NCI-H2107 treated with DMSO at 0.1 percent for 48 hours (cell line): ENCODE data around the gene SPTB.
A peak's percentile ranks its signal among the peaks of the same experiment; 100 is the strongest.

Experiments
- DNase-seq: peaks from one replicate; lab custom pipeline; 2025; ENCODE audit not compliant: unreplicated experiment; lab: John Stamatoyannopoulos, UW

The SPTB gene

DNA sequence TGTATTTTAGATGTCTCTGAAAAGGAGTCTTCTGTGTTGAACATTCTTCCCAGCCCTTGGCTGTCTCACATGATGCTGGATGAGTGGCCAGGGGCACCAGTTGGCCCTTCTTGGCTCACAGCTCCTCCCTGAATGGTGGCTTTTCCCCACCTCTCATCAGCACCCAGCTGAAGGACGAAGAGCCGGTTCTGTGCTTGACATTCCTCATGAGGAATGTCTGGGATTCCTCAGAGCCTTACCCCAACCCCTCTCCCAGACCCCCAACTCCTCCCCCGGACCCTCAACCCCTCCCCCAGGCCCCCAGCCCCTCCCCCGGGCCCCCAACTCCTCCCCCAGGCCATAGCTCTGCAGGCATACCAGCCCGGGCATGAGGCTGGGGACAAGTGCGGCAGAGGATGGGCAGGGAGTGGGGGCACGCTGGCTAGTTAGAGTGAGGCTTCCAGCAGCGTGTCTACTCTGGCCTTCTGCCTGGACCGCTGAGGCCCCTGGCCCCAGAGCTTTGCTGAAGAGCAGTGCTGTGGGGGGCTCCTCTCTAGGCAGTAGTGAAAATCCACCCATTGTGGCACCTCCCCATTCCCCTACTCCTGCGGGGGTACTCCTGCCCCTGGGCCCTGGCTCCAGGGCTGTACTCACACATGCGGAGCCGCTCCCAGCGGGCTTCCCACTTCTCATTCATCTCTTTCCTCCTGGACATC lies 111.2 kb downstream of the SPTB start:
- no peak for DNase-seq

DNA sequence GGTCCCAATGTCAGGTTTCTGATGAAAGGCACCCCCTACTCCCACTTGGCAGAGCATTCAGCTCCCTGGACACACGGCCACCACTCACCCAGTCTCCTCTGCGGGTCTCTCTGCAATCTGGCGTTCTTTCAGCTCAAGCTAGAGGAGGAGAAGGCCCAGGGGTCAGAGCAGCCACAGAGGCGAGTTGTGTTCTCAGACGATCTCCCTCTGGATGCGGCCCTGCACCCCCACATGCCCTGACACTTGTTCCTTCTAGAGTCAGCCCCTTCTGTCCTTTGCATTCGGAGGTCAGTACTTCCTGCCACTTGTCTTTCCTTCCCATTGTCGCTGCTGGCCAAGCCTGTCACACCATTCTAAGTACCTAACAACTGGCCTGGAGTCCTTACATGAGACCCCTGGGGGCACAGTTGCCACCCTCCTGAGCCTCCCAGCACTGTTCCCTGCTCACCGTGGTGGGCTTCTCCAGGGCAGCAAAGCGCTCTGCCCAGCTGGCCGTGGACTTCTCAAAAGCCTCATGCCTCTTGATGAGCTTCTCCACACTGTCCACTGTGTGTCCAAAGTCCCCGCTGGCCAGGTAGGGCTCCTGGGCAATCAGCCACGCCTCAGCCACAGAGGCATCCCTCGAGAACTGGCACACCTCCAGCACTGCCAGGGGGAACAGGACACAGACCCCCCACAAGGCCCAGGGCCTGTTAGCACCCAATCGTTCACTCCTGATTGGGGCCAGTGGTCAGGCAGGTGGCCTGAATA lies 112.3 kb downstream of the SPTB start:
- no peak for DNase-seq

DNA sequence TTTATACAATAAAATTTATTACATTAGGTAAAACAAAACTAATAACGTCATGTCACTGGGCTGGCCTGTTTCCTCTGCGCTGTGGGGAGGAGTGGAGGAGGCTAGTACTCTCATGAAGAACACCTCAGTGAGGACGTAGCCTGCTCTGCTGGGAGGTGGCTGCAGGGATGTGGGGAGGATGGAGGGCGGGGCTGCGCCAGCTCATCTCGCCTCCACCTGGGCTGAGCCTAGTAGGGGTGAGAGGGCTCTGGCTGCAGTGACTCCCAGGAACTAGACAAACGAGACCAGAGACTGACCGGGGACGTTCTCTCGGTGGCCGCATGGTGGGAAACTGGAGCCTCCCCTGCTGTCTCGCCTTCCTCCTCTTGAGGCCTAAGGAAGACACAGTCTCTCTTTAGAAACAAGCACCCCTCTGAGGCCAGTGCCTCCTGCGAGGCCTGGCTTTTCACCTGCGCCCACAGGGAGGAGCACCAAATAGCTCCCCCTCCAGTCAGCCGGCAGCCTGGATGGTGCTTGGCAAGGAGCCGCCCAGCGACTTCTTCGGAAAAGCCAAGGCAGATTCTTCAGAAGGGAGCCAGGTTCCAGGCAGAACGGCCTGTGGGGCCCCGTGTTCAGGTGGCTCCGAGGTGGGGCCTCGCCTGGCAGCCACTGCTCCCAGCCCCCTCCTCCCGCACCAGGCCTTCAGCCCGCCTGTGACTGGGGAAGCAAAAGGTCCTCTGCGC lies 113.1 kb downstream of the SPTB start:
- no peak for DNase-seq

DNA sequence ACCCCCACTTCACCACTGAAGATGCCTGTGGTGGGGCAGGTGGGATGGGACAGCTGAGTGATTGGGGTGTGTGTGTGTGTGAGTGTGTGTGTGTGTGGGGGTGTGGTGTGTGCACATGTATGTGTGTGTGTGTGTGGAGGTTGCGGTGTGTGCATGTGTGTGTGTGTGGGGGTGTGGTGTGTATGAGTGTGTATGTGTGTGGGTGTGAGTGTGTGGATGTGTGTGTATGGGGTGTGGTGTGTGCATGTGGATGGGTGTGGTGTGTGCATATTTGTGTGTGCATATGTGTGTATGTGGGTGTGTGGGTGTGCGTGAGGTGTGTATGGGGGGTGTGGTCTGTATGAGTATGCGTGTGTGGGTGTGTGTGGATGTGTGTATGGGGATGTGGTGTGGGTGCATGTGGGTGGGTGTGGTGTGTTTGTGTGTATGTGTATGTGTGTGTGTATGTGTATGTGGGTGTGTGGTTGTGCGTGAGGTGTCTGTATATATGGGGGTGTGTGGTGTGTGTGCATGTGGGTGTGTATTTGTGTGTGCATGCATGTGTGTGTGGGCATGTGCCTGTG lies 113.9 kb downstream of the SPTB start:
- no peak for DNase-seq

DNA sequence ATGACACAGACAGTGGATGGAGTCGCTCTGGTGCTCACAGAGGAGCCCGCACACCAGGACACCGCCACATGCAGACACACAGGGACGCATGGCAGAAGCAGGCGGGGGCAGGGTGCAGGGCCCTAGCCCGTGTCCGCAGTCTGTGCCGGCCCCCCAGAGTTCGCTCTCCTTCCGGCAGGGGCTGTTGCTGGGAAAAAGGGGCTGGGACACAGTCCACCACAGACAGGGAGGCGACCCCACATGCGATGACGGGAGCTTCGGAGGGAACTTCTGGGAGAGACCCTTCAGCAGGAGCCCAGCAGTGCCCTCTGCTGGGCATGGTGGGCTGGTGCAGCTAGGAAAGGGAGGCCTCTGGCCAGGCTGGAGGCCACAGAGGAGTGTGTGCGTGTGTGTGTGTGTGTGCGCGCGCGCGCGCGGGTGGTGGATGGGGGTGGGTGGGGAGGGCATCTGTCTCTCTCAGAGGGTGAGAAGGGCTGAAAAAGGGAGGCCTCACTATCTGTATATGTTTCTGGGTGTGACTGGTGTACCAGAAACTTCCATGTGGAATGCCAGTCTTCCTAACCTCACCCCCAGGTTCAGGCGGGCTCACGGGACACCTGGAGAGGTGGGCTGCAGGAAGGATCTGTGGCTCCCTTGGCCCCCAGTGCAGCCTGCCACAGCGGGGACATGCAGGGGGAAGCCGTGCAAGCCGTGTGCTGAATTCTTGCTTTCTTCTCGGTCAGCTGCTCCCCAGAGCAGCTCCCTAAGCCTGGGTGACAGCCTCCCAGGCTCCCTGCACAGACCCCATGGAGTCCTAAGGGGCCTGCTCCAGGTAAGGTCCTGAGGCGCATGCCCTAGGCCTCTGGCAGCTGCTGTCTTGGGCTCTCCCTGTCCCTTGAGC lies 114.8 kb downstream of the SPTB start:
- DNase-seq, result peak; percentile 80

DNA sequence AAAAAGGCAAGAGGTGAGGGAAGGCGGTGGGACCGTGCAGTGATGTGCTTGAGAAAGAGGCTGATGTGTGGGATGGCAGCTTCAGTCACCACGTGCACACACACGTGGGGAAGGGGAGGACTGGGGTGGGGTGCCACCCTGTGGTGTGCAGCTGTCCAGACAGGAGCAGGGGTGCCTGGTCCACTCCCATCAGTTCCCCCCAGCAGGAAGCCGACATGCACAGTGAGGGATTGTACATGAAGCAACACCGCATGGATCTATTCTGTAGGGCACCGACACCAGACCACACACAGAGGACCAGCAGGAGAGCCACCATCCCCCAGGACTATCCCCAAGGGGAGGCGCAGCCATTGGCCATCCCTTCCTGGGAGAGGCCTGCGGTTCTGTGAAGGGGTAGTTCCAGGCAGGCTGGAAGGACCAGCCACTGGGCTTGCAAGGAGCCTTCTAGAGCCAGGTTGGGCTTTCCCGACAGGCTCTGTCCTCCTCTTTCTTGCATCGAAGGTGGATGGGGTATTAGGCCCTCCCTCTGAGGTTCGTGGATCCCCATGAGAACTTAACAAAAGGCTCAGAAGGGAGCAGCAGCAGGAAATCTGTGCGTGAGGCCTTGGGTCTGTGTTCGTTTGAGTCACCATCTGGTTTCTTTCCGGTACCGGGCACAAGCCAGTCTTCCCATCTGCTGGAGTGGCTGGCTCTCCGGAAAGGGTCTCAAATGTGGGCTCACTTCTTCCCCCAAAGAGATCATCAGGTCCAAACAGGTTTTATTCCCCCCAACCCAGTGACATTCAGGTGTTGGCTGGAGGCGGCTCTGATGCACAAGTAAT lies 115.7 kb downstream of the SPTB start:
- peak; percentile 11 for DNase-seq

DNA sequence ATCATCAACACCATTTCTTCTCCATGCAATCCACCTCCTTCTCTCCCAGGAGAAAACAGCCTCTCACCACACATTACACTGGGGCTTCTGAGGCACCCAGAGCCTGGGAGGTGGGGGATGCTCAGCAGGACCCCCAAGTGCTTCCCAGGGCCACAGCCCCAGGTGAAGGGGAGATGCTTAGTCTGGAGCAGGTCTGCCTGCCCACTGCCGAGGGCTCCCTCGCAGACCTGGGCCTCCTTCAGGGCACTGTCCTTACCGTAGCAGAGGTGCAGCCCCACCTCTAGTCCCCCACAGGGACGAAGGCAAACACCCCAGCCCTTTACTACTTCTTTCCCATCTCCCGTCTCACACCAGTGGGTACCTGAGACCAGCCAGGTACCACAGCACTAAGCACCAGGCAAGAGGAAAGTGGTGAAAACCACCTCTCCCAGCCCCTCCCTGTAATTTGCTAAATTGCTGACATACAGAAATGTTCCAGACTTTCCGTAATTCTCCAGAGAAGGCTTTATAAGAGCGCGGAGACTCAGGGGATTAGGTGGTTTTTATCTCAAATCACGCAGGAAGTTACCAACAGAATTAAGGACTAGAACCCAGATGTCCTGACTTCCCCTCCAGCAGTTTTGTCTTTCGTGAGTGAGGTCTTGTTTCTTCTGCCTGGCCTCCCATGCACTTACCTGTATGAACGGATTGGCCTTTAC lies 116.5 kb downstream of the SPTB start:
- no peak for DNase-seq

DNA sequence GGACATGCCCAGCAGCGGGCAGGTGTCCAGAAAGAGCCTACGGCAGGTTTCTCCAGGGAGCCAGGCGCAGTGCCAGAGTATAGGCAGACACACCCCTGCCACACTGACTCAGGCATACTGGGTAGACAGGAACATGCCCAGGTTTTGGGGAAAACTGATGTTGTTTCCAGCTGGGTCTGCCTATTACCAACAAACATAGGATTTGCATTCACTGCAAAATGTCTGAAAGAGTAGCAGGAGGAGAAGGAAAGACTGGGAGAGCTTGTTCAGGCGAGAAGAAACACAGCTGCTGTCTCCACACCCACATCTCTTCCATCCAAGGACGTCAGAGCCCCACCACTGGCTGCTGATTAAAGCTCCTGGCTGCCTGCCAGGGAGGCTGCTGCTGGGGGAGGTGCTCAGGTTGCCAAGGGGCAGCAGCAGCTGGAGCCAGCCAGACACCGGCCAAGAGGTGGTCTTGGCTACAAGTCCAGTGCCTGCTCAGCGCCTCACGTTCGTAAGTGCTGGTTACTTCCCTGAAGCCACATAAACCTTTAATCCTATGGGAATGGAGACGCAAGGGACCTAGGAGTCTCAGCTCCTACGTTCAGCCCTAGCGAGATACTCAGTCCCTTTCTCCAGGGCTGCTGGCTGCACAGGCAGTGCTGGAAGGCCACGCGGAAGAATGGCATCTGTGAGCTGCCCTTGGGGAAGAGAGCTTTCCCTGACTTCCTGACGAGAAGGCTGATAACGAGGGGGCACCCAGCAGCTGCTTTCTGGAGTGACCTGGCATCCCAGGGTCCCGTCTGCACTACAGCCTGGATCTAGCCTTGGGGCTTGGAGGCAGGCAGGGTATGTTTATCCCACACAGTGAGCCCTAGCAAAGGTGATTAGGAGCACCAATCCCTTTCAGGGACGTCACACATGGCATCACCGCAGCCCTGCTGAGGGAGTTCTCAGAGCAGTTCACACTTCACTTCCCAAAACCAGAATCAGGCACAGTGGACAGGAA lies 117.4 kb downstream of the SPTB start:
- DNase-seq, result peak; percentile 90

DNA sequence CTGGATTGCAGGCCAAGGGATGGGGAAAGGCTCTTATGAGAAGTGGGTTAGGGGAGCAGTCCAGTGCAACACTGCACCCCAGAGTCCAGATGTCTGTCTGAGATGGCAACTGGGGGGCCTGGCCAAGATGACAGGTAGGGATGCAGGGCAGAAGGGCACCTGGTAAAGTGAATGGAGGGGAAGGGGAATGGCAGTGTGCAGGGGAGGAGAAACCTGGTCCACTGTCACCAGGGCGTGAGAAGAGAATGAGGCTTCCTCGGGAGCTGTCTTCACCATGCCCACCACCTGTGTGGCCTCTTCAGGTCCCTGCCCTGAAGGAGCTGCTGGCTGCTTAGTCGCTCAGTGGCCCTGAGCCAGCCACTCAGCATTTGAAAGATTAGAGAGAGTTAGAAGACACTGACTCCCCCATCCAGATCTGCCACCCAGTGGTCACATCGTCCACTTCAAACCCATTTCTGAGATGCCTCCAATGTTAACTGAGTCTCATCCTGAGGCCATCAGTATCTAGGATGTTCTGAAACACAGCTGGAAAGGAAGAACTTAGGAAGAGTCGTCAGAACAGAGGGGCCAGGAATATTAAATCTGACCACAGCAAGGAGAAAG lies 118.2 kb downstream of the SPTB start:
- no peak for DNase-seq

DNA sequence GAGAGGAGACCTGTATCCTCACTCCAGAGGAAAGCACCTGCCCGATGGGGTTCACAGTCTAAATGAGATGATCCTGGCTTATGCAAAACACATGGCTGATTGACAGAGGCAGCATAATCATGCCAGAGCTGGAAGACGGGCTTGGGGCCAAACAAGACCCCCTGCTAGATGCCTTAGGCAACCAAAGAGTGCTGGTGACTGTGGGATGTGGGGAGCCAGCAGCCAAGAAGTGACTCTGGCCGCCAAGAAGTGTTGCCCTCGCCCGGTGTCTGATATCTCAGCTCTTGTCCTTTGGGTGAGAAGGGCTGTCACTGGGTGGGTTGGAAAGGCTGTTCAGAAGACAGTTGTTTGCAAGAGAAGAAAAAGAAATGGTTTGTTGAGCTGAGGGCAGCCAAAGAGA lies 118.8 kb downstream of the SPTB start:
- DNase-seq, result no peak

DNA sequence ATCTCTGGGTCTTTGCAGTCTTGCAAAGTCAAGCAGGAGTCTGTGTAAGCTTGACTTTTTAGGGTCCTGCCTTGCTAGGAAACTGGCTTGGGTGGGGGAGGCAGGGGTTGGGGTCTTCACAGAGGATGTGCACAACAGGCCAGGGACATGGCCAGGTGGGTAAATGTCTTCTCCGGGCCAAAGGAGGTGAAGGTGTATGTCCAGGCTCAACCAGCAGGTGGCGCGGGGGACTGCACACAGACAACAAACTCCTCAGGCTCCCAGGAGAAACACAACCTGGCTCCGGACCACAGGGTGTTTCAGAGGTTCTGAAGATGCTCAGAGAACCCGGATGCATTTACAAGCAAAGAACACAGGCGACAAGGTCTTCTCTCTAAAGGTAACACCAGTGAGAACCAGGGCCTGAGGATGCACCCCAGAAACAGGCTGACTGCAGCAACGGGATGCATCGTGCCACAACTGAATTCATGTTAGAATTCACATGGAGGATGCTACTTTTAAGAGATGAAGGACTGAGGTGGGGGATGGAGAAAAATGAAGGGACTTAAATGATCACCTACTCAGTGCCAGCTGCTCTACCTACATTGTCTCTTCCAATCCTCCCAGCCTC lies 119.5 kb downstream of the SPTB start:
- no peak for DNase-seq

DNA sequence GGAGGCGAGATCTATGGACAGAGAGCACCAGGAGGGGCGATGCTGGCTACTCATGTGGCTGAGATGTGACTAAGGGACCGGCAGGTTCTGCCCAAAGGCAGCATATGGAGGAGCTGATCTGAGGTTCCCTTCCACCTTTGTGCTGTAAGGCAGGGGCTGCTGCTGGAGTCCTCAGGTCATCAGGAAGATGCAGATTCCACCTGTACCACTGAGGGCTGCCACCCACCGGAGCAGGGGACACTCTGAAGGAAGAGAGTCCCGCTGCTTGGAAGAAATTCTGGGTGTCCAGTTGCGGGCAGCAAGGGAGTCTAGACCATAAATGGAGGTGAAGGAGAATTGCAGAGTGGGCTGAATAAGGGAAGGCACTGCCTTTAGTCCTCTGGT lies 120.2 kb downstream of the SPTB start:
- no peak for DNase-seq

DNA sequence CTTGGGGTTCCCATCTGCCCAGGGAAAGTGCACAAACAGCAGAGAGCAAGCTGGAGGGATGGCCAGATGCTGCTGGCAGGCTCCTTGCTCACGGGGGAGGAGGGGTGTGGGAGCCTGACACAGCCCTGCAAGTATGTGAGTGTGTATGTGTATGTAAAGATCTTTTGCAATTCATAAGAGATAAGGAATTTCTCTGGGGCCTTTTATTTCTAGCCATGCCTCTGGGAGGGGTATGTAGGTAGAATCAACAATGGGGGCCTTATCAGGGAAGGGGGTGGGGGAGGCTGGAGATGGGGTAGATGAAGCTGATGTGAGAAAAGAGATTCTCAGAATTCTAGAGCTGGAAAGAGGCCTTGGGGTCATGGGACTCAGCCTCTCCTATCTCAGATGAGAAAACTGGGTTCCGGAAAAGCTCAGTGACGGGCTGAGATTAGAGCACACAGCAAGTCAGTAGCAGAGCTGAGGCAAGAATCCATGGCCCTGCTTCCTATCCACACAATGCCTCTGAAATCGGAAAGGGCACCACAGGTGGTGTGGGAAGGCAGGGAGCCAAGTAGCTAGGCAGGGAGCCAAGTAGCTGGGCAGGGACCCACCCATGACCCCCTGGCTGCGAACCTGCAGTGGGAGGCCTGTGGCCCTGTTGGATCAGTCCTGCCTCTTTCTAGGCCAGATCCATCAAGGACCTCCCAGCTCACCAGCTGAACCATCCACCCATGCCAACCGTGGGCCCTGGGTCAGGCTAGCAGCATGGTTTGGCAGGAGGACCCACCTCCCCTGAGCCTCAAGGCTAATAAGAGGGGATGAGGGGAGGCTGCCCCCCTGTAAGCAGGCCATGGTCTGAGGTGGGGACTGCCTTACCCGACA lies 120.8 kb downstream of the SPTB start:
- DNase-seq, result no peak

DNA sequence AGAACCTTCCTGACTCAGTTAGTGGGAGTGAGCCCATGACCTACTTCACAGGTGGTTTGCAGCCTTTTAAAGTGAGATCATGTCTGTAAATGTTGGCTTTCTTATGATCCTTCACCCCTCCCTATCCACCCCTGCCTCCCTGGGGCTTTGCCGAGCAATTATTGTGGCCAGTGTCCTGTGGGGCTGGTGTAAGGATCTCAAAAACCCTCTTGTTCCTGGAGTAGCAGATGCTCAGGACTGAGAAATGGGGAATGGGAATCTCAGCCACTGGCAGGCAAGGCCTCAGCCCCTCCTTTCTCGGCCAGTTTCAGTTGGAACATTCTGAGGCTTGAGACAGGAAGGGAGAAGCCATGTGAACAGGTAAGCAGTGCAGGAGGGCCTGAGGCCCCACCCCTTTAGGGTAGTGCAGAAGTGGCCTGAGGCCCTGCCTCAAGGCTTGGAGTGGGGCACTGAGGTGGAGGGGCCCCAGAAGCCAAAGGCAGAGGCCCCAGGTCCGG lies 121.6 kb downstream of the SPTB start:
- DNase-seq, result peak; percentile 30

DNA sequence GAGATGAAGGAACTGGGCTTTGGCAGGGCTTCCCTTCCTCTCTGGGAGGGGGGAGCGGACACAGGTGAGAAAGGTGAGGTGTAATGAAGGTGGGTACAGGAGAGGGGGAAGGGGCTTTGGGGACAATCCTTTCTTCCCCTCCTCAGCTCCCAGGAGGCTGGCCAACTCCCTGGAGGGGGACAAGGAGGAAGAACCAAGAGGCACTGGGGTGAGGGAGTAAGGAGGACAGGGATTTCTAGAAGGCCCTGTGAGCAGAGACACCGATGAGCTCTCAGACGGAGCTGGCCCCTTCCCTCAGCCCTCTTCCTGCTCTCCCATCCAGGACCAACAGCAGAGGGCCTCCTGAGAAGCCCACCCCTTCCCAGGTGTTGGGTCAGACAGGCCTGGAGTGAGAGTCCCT lies 122.1 kb downstream of the SPTB start:
- DNase-seq, result no peak

DNA sequence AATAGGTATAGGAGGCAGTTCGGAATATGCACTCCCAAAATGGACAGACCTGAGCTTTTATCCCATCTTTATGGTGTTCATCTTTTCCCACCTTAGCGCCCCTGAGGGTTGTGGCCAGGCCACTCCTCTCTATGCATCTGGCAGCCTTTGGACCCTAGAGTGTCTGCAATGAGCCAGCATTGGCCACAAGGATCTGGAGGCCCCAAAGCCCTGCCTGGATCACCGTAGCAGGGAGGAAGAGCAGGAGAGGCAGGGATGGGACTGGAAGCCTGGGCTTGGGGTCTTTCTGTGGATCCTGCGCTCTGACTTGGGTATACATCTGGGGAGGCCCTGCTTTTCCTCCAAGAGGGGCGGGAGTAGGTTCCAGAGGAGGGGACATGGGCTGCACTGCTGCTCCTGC lies 123.0 kb downstream of the SPTB start:
- no peak for DNase-seq
